B cell (primary cell): Measurements from ENCODE around the gene LRP4.

Experiments
- CTCF ChIP-seq: fragments of 200-600 bp; IDR thresholded peaks from one replicate; pipeline ENCODE4 v1.8.0; 2022; ENCODE audit warnings: antibody characterized with exemption, mild to moderate bottlenecking
- EZH2 ChIP-seq: IDR thresholded peaks from 2 replicates; pipeline ENCODE4 v1.6.1; 2012; ENCODE audit warnings: borderline replicate concordance, low read depth, mild to moderate bottlenecking, moderate library complexity, low read length; ENCODE audit not compliant: insufficient read depth, poor library complexity, severe bottlenecking

GRCh38 chr11:46858920-46859546, 59.3 kb downstream of the LRP4 start:
- TF ChIP-seq EZH2 (no peak), CTCF (no peak)
